CD4-positive, alpha-beta T cell treated with Interferon alpha-2 for 1 hour (primary cell): ENCODE data around the gene DNA2.
"Not testable (repeated sequence)": the region's sequence is repeated elsewhere in the genome, so short reads cannot be mapped to it uniquely, and the experiment has no call there.

Experiments
- DNase-seq, 2 donors: peaks; one replicate each; pipeline ENCODE4 v3.0.0-alpha.2; 2020 to 2022

Gene DNA2

GRCh38 chr10:68471586-68472408, at the start of gene DNA2:
TSS of gene DNA2 (minus strand) at chr10:68471973. CDS start at chr10:68471864, 109 bp downstream.
- DNase-seq = peak; percentile 75 to 76

- not testable (repeated sequence) for DNase-seq
Measured at GRCh38 chr10:68518609-68519008, 46.8 kb upstream of the DNA2 start.

- no peak for DNase-seq
Measured at GRCh38 chr10:68517188-68517587, 45.4 kb upstream of the DNA2 start.

- DNase-seq = no peak
Measured at GRCh38 chr10:68516766-68517165, 45.0 kb upstream of the DNA2 start.

GRCh38 chr10:68516216-68516615, 44.4 kb upstream of the DNA2 start:
- not testable (repeated sequence) for DNase-seq

- no peak for DNase-seq
Measured at GRCh38 chr10:68508090-68508489, 36.3 kb upstream of the DNA2 start.

- no peak for DNase-seq
Measured at GRCh38 chr10:68506411-68506810, 34.6 kb upstream of the DNA2 start.

- DNase-seq = no peak
Measured at GRCh38 chr10:68502846-68503245, 31.1 kb upstream of the DNA2 start.

GRCh38 chr10:68501691-68502090, 29.9 kb upstream of the DNA2 start:
- no peak for DNase-seq

- DNase-seq = no peak
Measured at GRCh38 chr10:68499544-68499943, 27.8 kb upstream of the DNA2 start.

GRCh38 chr10:68496072-68496471, 24.3 kb upstream of the DNA2 start:
- no peak for DNase-seq

- DNase-seq = no peak
Measured at GRCh38 chr10:68492118-68492517, 20.3 kb upstream of the DNA2 start.

GRCh38 chr10:68489919-68490318, 18.1 kb upstream of the DNA2 start:
- no peak for DNase-seq

GRCh38 chr10:68474021-68474420, 2.2 kb upstream of the DNA2 start:
- DNase-seq = no peak

- DNase-seq = no peak
Measured at GRCh38 chr10:68471063-68471585, 649 bp downstream of the DNA2 start.

- no peak for DNase-seq
Measured at GRCh38 chr10:68470300-68470699, 1.5 kb downstream of the DNA2 start.

- DNase-seq = no peak
Measured at GRCh38 chr10:68469838-68470237, 1.9 kb downstream of the DNA2 start.

GRCh38 chr10:68464729-68465128, 7.0 kb downstream of the DNA2 start:
- not testable (repeated sequence) for DNase-seq

- DNase-seq = no peak
Measured at GRCh38 chr10:68463365-68464093, 8.2 kb downstream of the DNA2 start.

GRCh38 chr10:68462536-68462935, 9.2 kb downstream of the DNA2 start:
- no peak for DNase-seq

GRCh38 chr10:68461032-68461431, 10.7 kb downstream of the DNA2 start:
- no peak for DNase-seq

GRCh38 chr10:68449698-68450097, 22.1 kb downstream of the DNA2 start:
- DNase-seq = not testable (repeated sequence)

GRCh38 chr10:68446179-68446578, 25.6 kb downstream of the DNA2 start:
- DNase-seq = no peak

- no peak for DNase-seq
Measured at GRCh38 chr10:68442971-68443370, 28.8 kb downstream of the DNA2 start.
